Kidney (tissue), 14 donors: ENCODE measurements around the gene SEMA4A. TPM values are rescaled to one million over a fixed set of nuclear protein-coding genes. Genes with fewer than 3 reads are reported as not detected.

Experiments used
- DNase-seq, 5 donors: peaks; one replicate each; pipeline ENCODE4 v3.0.0-alpha.2; 2013 to 2020
- FAIRE-seq: peaks from 2 replicates; lab custom pipeline; 2012; peaks lifted over from hg19 to GRCh38; lab: Jason Lieb, UNC
- H3K27ac ChIP-seq, 2 donors: one replicate each; pipeline ENCODE4 v1.7.0; 2013; ENCODE audit warnings: low read depth in 2 of 2, low read length in 2 of 2, inconsistent platforms in 1 of 2
- H3K27me3 ChIP-seq: one replicate; pipeline ENCODE4 v1.7.1; 2013; ENCODE audit warnings: low read length, inconsistent platforms; ENCODE audit not compliant: control insufficient read depth, insufficient read depth
- H3K36me3 ChIP-seq, 3 donors: one replicate each; pipeline versions ENCODE4 v1.7.0 to v1.7.1; 2013; ENCODE audit warnings: low read length in 3 of 3, control low read depth in 1 of 3, inconsistent platforms in 1 of 3; ENCODE audit not compliant: insufficient read depth in 3 of 3, control insufficient read depth in 2 of 3
- H3K4me1 ChIP-seq, 3 donors: one replicate each; pipeline versions ENCODE4 v1.7.0 to v1.7.1; 2013; ENCODE audit warnings: low read length in 3 of 3, inconsistent platforms in 1 of 3, low read depth in 1 of 3; ENCODE audit not compliant: control insufficient read depth in 2 of 3, insufficient read depth in 2 of 3
- H3K4me3 ChIP-seq, 3 donors: one replicate each; pipeline versions ENCODE4 v1.7.0 to v1.8.1; 2013; ENCODE audit warnings: low read length in 3 of 3, control low read depth in 1 of 3, inconsistent platforms in 1 of 3
- H3K9ac ChIP-seq, 3 donors: one replicate each; pipeline versions ENCODE4 v1.7.0 to v1.7.1; 2013; ENCODE audit warnings: low read length in 3 of 3, control low read depth in 1 of 3, inconsistent platforms in 1 of 3
- H3K9me3 ChIP-seq, 3 donors: one replicate each; pipeline versions ENCODE4 v1.7.0 to v1.7.1; 2013; ENCODE audit warnings: low read length in 3 of 3, control low read depth in 1 of 3, inconsistent platforms in 1 of 3; ENCODE audit not compliant: control insufficient read depth in 2 of 3, insufficient read depth in 1 of 3
- CTCF ChIP-seq: IDR thresholded peaks from 3 replicates; pipeline ENCODE4 v1.5.1; 2012; ENCODE audit warnings: mild to moderate bottlenecking, moderate library complexity, borderline replicate concordance; ENCODE audit not compliant: insufficient read depth; ENCODE audit errors: extremely low read depth
- intact Hi-C: fragments of 100-400 bp; cut with DNase I; formaldehyde crosslinking; loops from one replicate; pipeline ENCODE4 v1.11.1; 2022
- polyA plus RNA-seq: library from polyadenylated mRNA; stranded (reverse); fragments of 350-450 nt; fragmentation: Illumina TruSeq; extraction: RNeasy Lipid Tissue Mini Kit (QIAGEN cat#74804); gene quantifications from one replicate; pipeline ENCODE4 v1.2.3, GENCODE V29; 2014; ENCODE audit warnings: low read depth, low replicate concordance; ENCODE audit not compliant: insufficient read depth
- total RNA-seq: library from RNA; stranded (reverse); fragmentation: NEBNext Ultra II Directional; extraction: Animal tissue kit (Norgen Biotek cat#: 25700); gene quantifications from one replicate; pipeline ENCODE4 v1.2.1, GENCODE V29; 2021
- donor health status: control.
- donor health status: control.
- donor health status: control.
- donor health status: control.
- donor health status: control.
- donor health status: DM: yes; HTN: yes; CAD: no.
- donor health status: Normal renal cell carcinoma (clear cell type).

The SEMA4A gene
- total and polyA plus RNA-seq, 2 donors from 2014 or later = 16.4 to 45.9 TPM

GRCh38 chr1:156203331-156203730 is 49.9 kb downstream of the SEMA4A start:
- H3K27ac ChIP-seq = no peak overlapping the region
- H3K27me3 ChIP-seq = no peaks in the 10 kb centered on the region
- peaks cover 0 to 38% (median 8%) of the 10 kb centered on the region in 3 donors for H3K36me3 ChIP-seq
- H3K9me3 ChIP-seq = no peaks in the 10 kb centered on the region
- intact Hi-C loops = no loop called here
- no peak for TF ChIP-seq CTCF
- no peak for FAIRE-seq
- no peak for DNase-seq
- H3K9ac ChIP-seq = no peak overlapping the region
- H3K4me1 ChIP-seq = peaks cover 0 to 24% (median 13%) of the 10 kb centered on the region in 3 donors
- no peak overlapping the region for H3K4me3 ChIP-seq

GRCh38 chr1:156204686-156205085 is 51.3 kb downstream of the SEMA4A start:
- no peak overlapping the region for H3K27ac ChIP-seq
- FAIRE-seq (no peak), DNase-seq (no peak)
- TF ChIP-seq CTCF = no peak
- H3K27me3 ChIP-seq = no peaks in the 10 kb centered on the region
- H3K9me3 ChIP-seq = no peaks in the 10 kb centered on the region
- H3K36me3 ChIP-seq = peaks cover 0 to 43% (median 15%) of the 10 kb centered on the region in 3 donors
- intact Hi-C loops = no loop called here
- H3K9ac ChIP-seq = no peak overlapping the region
- no peak overlapping the region for H3K4me3 ChIP-seq
- peaks cover 0 to 18% (median 8%) of the 10 kb centered on the region in 3 donors for H3K4me1 ChIP-seq

GRCh38 chr1:156211243-156211642 is 57.9 kb downstream of the SEMA4A start:
- no peak overlapping the region for H3K9ac ChIP-seq
- no peak overlapping the region for H3K27ac ChIP-seq
- H3K27me3 ChIP-seq = no peaks in the 10 kb centered on the region
- TF ChIP-seq CTCF = no peak
- intact Hi-C loops = no loop called here
- peaks cover 3 to 37% (median 24%) of the 10 kb centered on the region in 3 donors for H3K36me3 ChIP-seq
- no peak overlapping the region for H3K4me3 ChIP-seq
- no peak for FAIRE-seq
- peaks cover 2 to 11% (median 5%) of the 10 kb centered on the region in 3 donors for H3K4me1 ChIP-seq
- DNase-seq = no peak
- no peaks in the 10 kb centered on the region for H3K9me3 ChIP-seq

GRCh38 chr1:156212130-156212529 is 58.7 kb downstream of the SEMA4A start:
- FAIRE-seq (no peak), DNase-seq (no peak)
- Histone ChIP-seq H3K27ac (peak overlapping the region; percentile 69 to 98), H3K4me3 (peak overlapping the region; percentile 70 to 84 (median 78)), H3K4me1 (peaks cover 2 to 11% (median 5%) of the 10 kb centered on the region in 3 donors), H3K9me3 (no peaks in the 10 kb centered on the region), H3K27me3 (no peaks in the 10 kb centered on the region), H3K9ac (peak overlapping the region; percentile 54 to 86 (median 76)), H3K36me3 (peaks cover 3 to 29% (median 24%) of the 10 kb centered on the region in 3 donors)
- intact Hi-C loops = no loop called here
- TF ChIP-seq CTCF = no peak
